ENCODE measurements around the gene FIGN.

DNA sequence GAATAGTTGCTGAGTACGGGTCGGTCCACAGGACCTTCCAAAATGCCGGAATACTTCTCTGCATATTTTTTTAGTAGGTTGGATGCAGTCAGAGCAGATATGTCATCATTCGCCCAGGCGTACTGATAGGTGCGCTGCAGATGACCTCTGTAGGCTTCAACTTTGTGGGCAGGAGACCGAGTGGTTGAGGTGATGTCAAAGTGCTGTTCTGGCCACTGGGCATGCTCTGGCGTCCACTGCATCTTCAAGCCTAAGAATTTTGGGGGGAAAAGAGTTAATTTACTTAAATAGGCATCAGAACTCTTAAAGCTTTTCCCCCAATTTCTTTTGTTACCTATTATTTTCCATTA is 124.3 kb downstream of the FIGN start:
- TF ChIP-seq POLR2AphosphoS5 (IDR thresholded peaks at IDR 0.05; ENCODE audit: borderline replicate concordance, low read depth, low read length), result no peak
- no peak for TF ChIP-seq EZH2 (IDR thresholded peaks at IDR 0.05)

All from SK-N-MC (cell line).